Sigmoid colon (tissue), 7 donors: ENCODE measurements around the gene LPIN2. TPM values are rescaled to one million over a fixed set of nuclear protein-coding genes. Genes with fewer than 3 reads are reported as not detected.
"Not testable (repeated sequence)": the region's sequence is repeated elsewhere in the genome, so short reads cannot be mapped to it uniquely, and the experiment has no call there.

Source experiments
- DNase-seq: peaks from one replicate; pipeline ENCODE4 v3.0.0-alpha.2; 2019
- H3K27ac ChIP-seq, 4 donors: fragments of 200-600 bp; sonication (generic); one replicate each; pipeline ENCODE4 v1.5.1; 2016 to 2019; ENCODE audit warnings: mild to moderate bottlenecking in 1 of 4
- H3K27me3 ChIP-seq, 3 donors: fragments of 200-600 bp; sonication (generic); one replicate each; pipeline ENCODE4 v1.5.1; 2019; ENCODE audit warnings: mild to moderate bottlenecking in 1 of 3
- H3K36me3 ChIP-seq, 4 donors: fragments of 200-600 bp; sonication (generic); one replicate each; pipeline ENCODE4 v1.5.1; 2016 to 2019
- H3K4me1 ChIP-seq, 4 donors: fragments of 200-600 bp; sonication (generic); one replicate each; pipeline ENCODE4 v1.5.1; 2017 to 2019
- H3K4me3 ChIP-seq, 4 donors: fragments of 200-600 bp; sonication (generic); one replicate each; pipeline ENCODE4 v1.5.1; 2017 to 2019; ENCODE audit warnings: mild to moderate bottlenecking in 2 of 4, moderate library complexity in 1 of 4
- H3K9me3 ChIP-seq, 4 donors: fragments of 200-600 bp in 3 of 4; sonication (generic) in 3 of 4; one replicate each; pipeline versions ENCODE4 v1.5.1 to v1.6.1; 2013 to 2019
- EP300 ChIP-seq, 4 donors: sonication (generic); formaldehyde crosslinking; IDR thresholded peaks; one replicate each; pipeline ENCODE4 v1.6.1; 2017; ENCODE audit warnings: antibody characterized with exemption in 4 of 4
- POLR2A ChIP-seq, 2 donors: fragments of 450-650 bp; IDR thresholded peaks; one replicate each; pipeline ENCODE4 v1.6.1; 2016; ENCODE audit warnings: antibody characterized with exemption in 2 of 2, mild to moderate bottlenecking in 2 of 2, moderate library complexity in 2 of 2
- POLR2AphosphoS5 ChIP-seq, 4 donors: sonication (generic); formaldehyde crosslinking; IDR thresholded peaks; one replicate each; pipeline ENCODE4 v1.6.1; 2017; ENCODE audit warnings: antibody characterized with exemption in 4 of 4
- WGBS, 2 donors: extraction: QIAGEN DNeasy Blood & Tissue Kit; methylation state at CpG; one replicate each; pipeline ENCODE4 v1.1.7; 2013; 5-methylcytosine and 5-hydroxymethylcytosine counted together
- intact Hi-C: fragments of 100-400 bp; cut with DNase I; formaldehyde crosslinking; loops from one replicate; pipeline ENCODE4 v1.15.1; 2023
- polyA plus RNA-seq, 3 donors: library from polyadenylated mRNA; stranded (reverse); fragments of 200-250 nt; gene quantifications; one replicate each; pipeline ENCODE4 v1.2.3, GENCODE V29; 2013
- total RNA-seq, 4 donors: library from RNA; depleted of rRNA; stranded (reverse); fragments of >200 nt; gene quantifications; one replicate each; pipeline ENCODE4 v1.1.0, GENCODE V29; 2016
- TF ChIP-seq, protein P1 (sequence below), 4 experiments: fragments of 450-650 bp in 3 of 4; fragments of 200-600 bp in 1 of 4; IDR thresholded peaks; one replicate each; pipeline ENCODE4 v1.5.1; 2016 to 2019; ENCODE audit warnings: antibody characterized with exemption in 4 of 4, mild to moderate bottlenecking in 3 of 4, moderate library complexity in 2 of 4
- donor health status: healthy with polysubstance abuse.
- donor health status: Bipolar disorder and iron deficiency.
- donor health status: healthy.

LPIN2 gene
- total and polyA plus RNA-seq, 7 donors = 13.6 to 34.9 (median 20.4) TPM

- no peaks in the 10 kb centered on the region for H3K27me3 ChIP-seq
- no peaks in the 10 kb centered on the region for H3K9me3 ChIP-seq
- H3K36me3 ChIP-seq = peaks cover 0 to 9% (median 0%) of the 10 kb centered on the region in 4 donors
- peak overlapping the region in 1 of 4 donors; percentile 25 for H3K27ac ChIP-seq
- TF ChIP-seq POLR2A (IDR thresholded peaks at IDR 0.05) (no peak), EP300 (IDR thresholded peaks at IDR 0.05) (no peak), POLR2AphosphoS5 (IDR thresholded peaks at IDR 0.05) (no peak)
- TF ChIP-seq, protein P1, sequence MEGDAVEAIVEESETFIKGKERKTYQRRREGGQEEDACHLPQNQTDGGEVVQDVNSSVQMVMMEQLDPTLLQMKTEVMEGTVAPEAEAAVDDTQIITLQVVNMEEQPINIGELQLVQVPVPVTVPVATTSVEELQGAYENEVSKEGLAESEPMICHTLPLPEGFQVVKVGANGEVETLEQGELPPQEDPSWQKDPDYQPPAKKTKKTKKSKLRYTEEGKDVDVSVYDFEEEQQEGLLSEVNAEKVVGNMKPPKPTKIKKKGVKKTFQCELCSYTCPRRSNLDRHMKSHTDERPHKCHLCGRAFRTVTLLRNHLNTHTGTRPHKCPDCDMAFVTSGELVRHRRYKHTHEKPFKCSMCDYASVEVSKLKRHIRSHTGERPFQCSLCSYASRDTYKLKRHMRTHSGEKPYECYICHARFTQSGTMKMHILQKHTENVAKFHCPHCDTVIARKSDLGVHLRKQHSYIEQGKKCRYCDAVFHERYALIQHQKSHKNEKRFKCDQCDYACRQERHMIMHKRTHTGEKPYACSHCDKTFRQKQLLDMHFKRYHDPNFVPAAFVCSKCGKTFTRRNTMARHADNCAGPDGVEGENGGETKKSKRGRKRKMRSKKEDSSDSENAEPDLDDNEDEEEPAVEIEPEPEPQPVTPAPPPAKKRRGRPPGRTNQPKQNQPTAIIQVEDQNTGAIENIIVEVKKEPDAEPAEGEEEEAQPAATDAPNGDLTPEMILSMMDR (IDR thresholded peaks at IDR 0.05) = no peak
- 76 to 89% methylated on average over 4 of the region's 4 CpGs for WGBS, 2 donors
- intact Hi-C loops = no loop called here
- no peak for DNase-seq
- H3K4me3 ChIP-seq = no peak overlapping the region
- H3K4me1 ChIP-seq = peaks cover 0 to 54% (median 40%) of the 10 kb centered on the region in 4 donors
Observed at GRCh38 chr18:3008541-3008940, 4.4 kb downstream of the LPIN2 start.

- Histone ChIP-seq H3K36me3 (peaks cover 0 to 9% (median 0%) of the 10 kb centered on the region in 4 donors), H3K4me3 (no peak overlapping the region), H3K9me3 (no peaks in the 10 kb centered on the region), H3K4me1 (peaks cover 0 to 52% (median 39%) of the 10 kb centered on the region in 4 donors), H3K27me3 (no peaks in the 10 kb centered on the region), H3K27ac (peak overlapping the region in 2 of 4 donors; percentile 18 to 25)
- TF ChIP-seq POLR2A (IDR thresholded peaks at IDR 0.05) (no peak), POLR2AphosphoS5 (IDR thresholded peaks at IDR 0.05) (no peak), EP300 (IDR thresholded peaks at IDR 0.05) (no peak)
- TF ChIP-seq, protein P1 (IDR thresholded peaks at IDR 0.05) = no peak
- intact Hi-C loops = no loop called here
- WGBS, 2 donors = 32 to 63% methylated on average over 3 of the region's 3 CpGs
- no peak for DNase-seq
Observed at GRCh38 chr18:3007491-3007890, 5.5 kb downstream of the LPIN2 start.

DNA sequence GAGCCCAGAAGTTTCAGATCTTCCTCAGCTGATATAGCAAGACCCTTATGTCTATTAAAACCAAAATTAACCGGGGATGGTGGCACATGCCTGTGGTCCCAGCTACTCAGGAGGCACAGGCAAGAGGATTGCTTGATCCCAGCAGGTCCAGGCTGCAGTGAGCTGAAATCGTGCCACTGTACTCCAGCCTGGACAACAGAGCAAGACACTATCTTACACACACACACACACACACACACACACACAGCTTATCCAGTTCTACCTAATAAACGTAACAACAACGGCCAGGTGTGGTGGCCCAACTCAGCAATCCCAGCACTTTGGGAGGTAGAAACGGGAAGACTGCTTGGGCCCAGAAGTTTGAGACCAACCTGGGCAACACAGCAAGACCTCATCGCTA lies 7.5 kb downstream of the LPIN2 start:
- no peaks in the 10 kb centered on the region for H3K9me3 ChIP-seq
- peaks cover 0 to 5% (median 0%) of the 10 kb centered on the region in 4 donors for H3K36me3 ChIP-seq
- no peak overlapping the region for H3K27ac ChIP-seq
- no peak for DNase-seq
- no peaks in the 10 kb centered on the region for H3K27me3 ChIP-seq
- H3K4me3 ChIP-seq = no peak overlapping the region
- no peak for TF ChIP-seq POLR2A (IDR thresholded peaks at IDR 0.05)
- H3K4me1 ChIP-seq = peaks cover 0 to 36% (median 24%) of the 10 kb centered on the region in 4 donors
- intact Hi-C loops = no loop called here
- WGBS, 2 donors = 90 to 97% methylated on average over 6 of the region's 6 CpGs

- peaks cover 0 to 38% (median 27%) of the 10 kb centered on the region in 4 donors for H3K4me1 ChIP-seq
- H3K4me3 ChIP-seq, H3K27ac ChIP-seq, H3K9me3 ChIP-seq, H3K27me3 ChIP-seq, H3K36me3 ChIP-seq, DNase-seq, intact Hi-C loops: not testable (repeated sequence)
- WGBS, 2 donors = 93 to 94% methylated on average over 8 of the region's 8 CpGs
Observed at GRCh38 chr18:3003766-3004165, 9.2 kb downstream of the LPIN2 start.

- H3K4me1 ChIP-seq = peaks cover 0 to 38% (median 28%) of the 10 kb centered on the region in 4 donors
- no peak overlapping the region for H3K4me3 ChIP-seq
- TF ChIP-seq POLR2A (IDR thresholded peaks at IDR 0.05) (no peak), POLR2AphosphoS5 (IDR thresholded peaks at IDR 0.05) (no peak), EP300 (IDR thresholded peaks at IDR 0.05) (no peak)
- no peak for DNase-seq
- 53 to 71% methylated on average over 5 of the region's 5 CpGs for WGBS, 2 donors
- H3K9me3 ChIP-seq = no peaks in the 10 kb centered on the region
- intact Hi-C loops = no loop called here
- H3K36me3 ChIP-seq = no peaks in the 10 kb centered on the region
- no peaks in the 10 kb centered on the region for H3K27me3 ChIP-seq
- no peak overlapping the region for H3K27ac ChIP-seq
Observed at GRCh38 chr18:3002732-3003131, 10.2 kb downstream of the LPIN2 start.

DNA sequence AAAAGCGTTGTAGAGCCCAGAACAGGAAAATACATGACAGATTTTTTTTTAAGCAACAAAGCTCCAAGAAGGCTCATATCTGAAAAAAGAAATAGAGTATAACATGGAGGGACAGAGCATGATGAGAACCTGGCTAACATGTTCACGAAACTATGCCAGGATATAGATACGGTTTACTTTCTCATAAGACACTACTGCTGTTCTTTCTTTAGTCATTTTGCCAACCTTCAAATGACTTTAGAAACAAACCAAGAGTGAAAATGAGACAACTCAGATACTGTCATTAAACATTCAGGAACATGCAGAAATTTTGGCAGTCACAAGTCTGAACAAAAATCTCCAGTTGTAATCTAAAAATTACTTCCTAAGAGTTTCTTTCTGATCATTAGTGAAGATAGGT lies 14.3 kb downstream of the LPIN2 start:
- Histone ChIP-seq H3K27ac (peak overlapping the region; percentile 47 to 72 (median 71)), H3K36me3 (no peaks in the 10 kb centered on the region), H3K4me3 (no peak overlapping the region), H3K9me3 (no peaks in the 10 kb centered on the region), H3K4me1 (peaks cover 0 to 50% (median 26%) of the 10 kb centered on the region in 4 donors), H3K27me3 (no peaks in the 10 kb centered on the region)
- DNase-seq = no peak
- 68 to 75% methylated on average over 3 of the region's 3 CpGs for WGBS, 2 donors
- intact Hi-C loops = no loop called here
- TF ChIP-seq POLR2A (IDR thresholded peaks at IDR 0.05) = no peak
- TF ChIP-seq, protein P1 (IDR thresholded peaks at IDR 0.05) = no peak
